Measurements from ENCODE around the gene KITLG.
"Not testable (repeated sequence)": the region's sequence is repeated elsewhere in the genome, so short reads cannot be mapped to it uniquely, and the experiment has no call there.

Gene KITLG

GRCh38 chr12:88530868-88531267, 49.4 kb downstream of the KITLG start:
- H3K27me3 ChIP-seq (ENCODE audit: insufficient read depth, low read length) = no peaks in the 10 kb centered on the region
- H3K4me1 ChIP-seq (ENCODE audit: insufficient read depth, low read length) = 0 out of 2 replicates have a peak, but pooled peaks cover 8% of the 10 kb centered on the region
- H3K36me3 ChIP-seq (ENCODE audit: insufficient read depth, low read depth, low read length) = no peaks in the 10 kb centered on the region
- no peak overlapping the region for H3K27ac ChIP-seq (ENCODE audit: low read length)
- no peak overlapping the region for H3K4me3 ChIP-seq (ENCODE audit: low read length)
- H3K9ac ChIP-seq (ENCODE audit: low read depth, low read length) = no peak overlapping the region
- no peaks in the 10 kb centered on the region for H3K9me3 ChIP-seq (ENCODE audit: insufficient read depth, low read depth, low read length)

GRCh38 chr12:88529531-88530488, 50.5 kb downstream of the KITLG start:
- Histone ChIP-seq H3K4me3 (ENCODE audit: low read length) (no peak overlapping the region), H3K27ac (ENCODE audit: low read length) (no peak overlapping the region), H3K36me3 (ENCODE audit: insufficient read depth, low read depth, low read length) (no peaks in the 10 kb centered on the region; the same call in 1 of the 2 replicates), H3K9me3 (ENCODE audit: insufficient read depth, low read depth, low read length) (no peaks in the 10 kb centered on the region), H3K27me3 (ENCODE audit: insufficient read depth, low read length) (no peaks in the 10 kb centered on the region), H3K9ac (ENCODE audit: low read depth, low read length) (no peak overlapping the region), H3K4me1 (ENCODE audit: insufficient read depth, low read length) (0 out of 2 replicates have a peak, but pooled peaks cover 8% of the 10 kb centered on the region)

- no peaks in the 10 kb centered on the region for H3K4me1 ChIP-seq (ENCODE audit: insufficient read depth, low read length)
- H3K9me3 ChIP-seq (ENCODE audit: insufficient read depth, low read depth, low read length) = no peaks in the 10 kb centered on the region
- H3K36me3 ChIP-seq (ENCODE audit: insufficient read depth, low read depth, low read length) = peaks cover 2% of the 10 kb centered on the region; the same call in 1 of the 2 replicates
- H3K9ac ChIP-seq (ENCODE audit: low read depth, low read length) = no peak overlapping the region
- H3K27me3 ChIP-seq (ENCODE audit: insufficient read depth, low read length) = no peaks in the 10 kb centered on the region
- no peak overlapping the region for H3K27ac ChIP-seq (ENCODE audit: low read length)
- H3K4me3 ChIP-seq (ENCODE audit: low read length) = no peak overlapping the region
Observed at GRCh38 chr12:88522961-88523360, 57.3 kb downstream of the KITLG start.

GRCh38 chr12:88520436-88520820, 59.8 kb downstream of the KITLG start:
- Histone ChIP-seq H3K27me3 (ENCODE audit: insufficient read depth, low read length) (no peaks in the 10 kb centered on the region), H3K9me3 (ENCODE audit: insufficient read depth, low read depth, low read length) (no peaks in the 10 kb centered on the region), H3K27ac (ENCODE audit: low read length) (no peak overlapping the region), H3K9ac (ENCODE audit: low read depth, low read length) (no peak overlapping the region), H3K4me3 (ENCODE audit: low read length) (no peak overlapping the region), H3K36me3 (ENCODE audit: insufficient read depth, low read depth, low read length) (peaks cover 6% of the 10 kb centered on the region; the same call in 1 of the 2 replicates), H3K4me1 (ENCODE audit: insufficient read depth, low read length) (no peaks in the 10 kb centered on the region)

- peaks cover 6% of the 10 kb centered on the region; the same call in 1 of the 2 replicates for H3K36me3 ChIP-seq (ENCODE audit: insufficient read depth, low read depth, low read length)
- H3K4me1 ChIP-seq (ENCODE audit: insufficient read depth, low read length) = no peaks in the 10 kb centered on the region
- no peak overlapping the region for H3K9ac ChIP-seq (ENCODE audit: low read depth, low read length)
- H3K9me3 ChIP-seq (ENCODE audit: insufficient read depth, low read depth, low read length) = no peaks in the 10 kb centered on the region
- no peaks in the 10 kb centered on the region for H3K27me3 ChIP-seq (ENCODE audit: insufficient read depth, low read length)
- H3K27ac ChIP-seq (ENCODE audit: low read length) = no peak overlapping the region
- no peak overlapping the region for H3K4me3 ChIP-seq (ENCODE audit: low read length)
Observed at GRCh38 chr12:88519802-88520435, 60.4 kb downstream of the KITLG start.

GRCh38 chr12:88518863-88519403, 61.3 kb downstream of the KITLG start:
- Histone ChIP-seq H3K36me3 (ENCODE audit: insufficient read depth, low read depth, low read length) (0 out of 2 replicates have a peak, but pooled peaks cover 6% of the 10 kb centered on the region), H3K27me3 (ENCODE audit: insufficient read depth, low read length) (no peaks in the 10 kb centered on the region), H3K9me3 (ENCODE audit: insufficient read depth, low read depth, low read length) (no peaks in the 10 kb centered on the region), H3K4me1 (ENCODE audit: insufficient read depth, low read length) (no peaks in the 10 kb centered on the region), H3K27ac (ENCODE audit: low read length) (no peak overlapping the region), H3K4me3 (ENCODE audit: low read length) (no peak overlapping the region), H3K9ac (ENCODE audit: low read depth, low read length) (no peak overlapping the region)

- no peak overlapping the region for H3K27ac ChIP-seq (ENCODE audit: low read length)
- H3K36me3 ChIP-seq (ENCODE audit: insufficient read depth, low read depth, low read length) = 0 out of 2 replicates have a peak, but pooled peaks cover 6% of the 10 kb centered on the region
Observed at GRCh38 chr12:88516811-88517210, 63.5 kb downstream of the KITLG start.

GRCh38 chr12:88510843-88511242, 69.4 kb downstream of the KITLG start:
- Histone ChIP-seq H3K9me3 (ENCODE audit: insufficient read depth, low read depth, low read length) (no peaks in the 10 kb centered on the region), H3K27ac (ENCODE audit: low read length) (no peak overlapping the region), H3K4me1 (ENCODE audit: insufficient read depth, low read length) (no peaks in the 10 kb centered on the region), H3K36me3 (ENCODE audit: insufficient read depth, low read depth, low read length) (no peaks in the 10 kb centered on the region), H3K9ac (ENCODE audit: low read depth, low read length) (no peak overlapping the region), H3K4me3 (ENCODE audit: low read length) (no peak overlapping the region), H3K27me3 (ENCODE audit: insufficient read depth, low read length) (no peaks in the 10 kb centered on the region)

More at GRCh38 chr12:88516811-88517210, 63.5 kb downstream of the KITLG start:
- Histone ChIP-seq H3K9me3 (ENCODE audit: insufficient read depth, low read depth, low read length) (no peaks in the 10 kb centered on the region), H3K4me1 (ENCODE audit: insufficient read depth, low read length) (no peaks in the 10 kb centered on the region), H3K9ac (ENCODE audit: low read depth, low read length) (no peak overlapping the region), H3K27me3 (ENCODE audit: insufficient read depth, low read length) (no peaks in the 10 kb centered on the region), H3K4me3 (ENCODE audit: low read length) (no peak overlapping the region)

- Histone ChIP-seq H3K9ac (ENCODE audit: low read depth, low read length) (no peak overlapping the region), H3K9me3 (ENCODE audit: insufficient read depth, low read depth, low read length) (no peaks in the 10 kb centered on the region), H3K27me3 (ENCODE audit: insufficient read depth, low read length) (no peaks in the 10 kb centered on the region), H3K4me3 (ENCODE audit: low read length) (no peak overlapping the region), H3K4me1 (ENCODE audit: insufficient read depth, low read length) (no peaks in the 10 kb centered on the region), H3K27ac (ENCODE audit: low read length) (no peak overlapping the region), H3K36me3 (ENCODE audit: insufficient read depth, low read depth, low read length) (peaks cover 6% of the 10 kb centered on the region)
Observed at GRCh38 chr12:88509851-88510250, 70.4 kb downstream of the KITLG start.

- peaks cover 6% of the 10 kb centered on the region for H3K36me3 ChIP-seq (ENCODE audit: insufficient read depth, low read depth, low read length)
- H3K27ac ChIP-seq (ENCODE audit: low read length) = no peak overlapping the region
- H3K9ac ChIP-seq (ENCODE audit: low read depth, low read length) = no peak overlapping the region
Observed at GRCh38 chr12:88509347-88509746, 70.9 kb downstream of the KITLG start.

GRCh38 chr12:88507851-88508250, 72.4 kb downstream of the KITLG start:
- not testable (repeated sequence) for H3K4me1 ChIP-seq (ENCODE audit: insufficient read depth, low read length); H3K36me3 ChIP-seq (ENCODE audit: insufficient read depth, low read depth, low read length); H3K9ac ChIP-seq (ENCODE audit: low read depth, low read length); H3K9me3 ChIP-seq (ENCODE audit: insufficient read depth, low read depth, low read length); H3K27me3 ChIP-seq (ENCODE audit: insufficient read depth, low read length); H3K4me3 ChIP-seq (ENCODE audit: low read length); H3K27ac ChIP-seq (ENCODE audit: low read length)

More at GRCh38 chr12:88509347-88509746, 70.9 kb downstream of the KITLG start:
- Histone ChIP-seq H3K27me3 (ENCODE audit: insufficient read depth, low read length) (no peaks in the 10 kb centered on the region), H3K4me1 (ENCODE audit: insufficient read depth, low read length) (no peaks in the 10 kb centered on the region), H3K4me3 (ENCODE audit: low read length) (no peak overlapping the region), H3K9me3 (ENCODE audit: insufficient read depth, low read depth, low read length) (no peaks in the 10 kb centered on the region)

Measured in iPS-20b (cell line).